ENCODE data around the gene ADAM12. TPM values are rescaled to one million over a fixed set of nuclear protein-coding genes. Genes with fewer than 3 reads are reported as not detected.

Gene ADAM12
- total and polyA plus RNA-seq, 2 donors (not counting 3 experiments of a cell fraction or from before 2014, with no cell fraction given), result 0.22 to 0.33 TPM

DNA sequence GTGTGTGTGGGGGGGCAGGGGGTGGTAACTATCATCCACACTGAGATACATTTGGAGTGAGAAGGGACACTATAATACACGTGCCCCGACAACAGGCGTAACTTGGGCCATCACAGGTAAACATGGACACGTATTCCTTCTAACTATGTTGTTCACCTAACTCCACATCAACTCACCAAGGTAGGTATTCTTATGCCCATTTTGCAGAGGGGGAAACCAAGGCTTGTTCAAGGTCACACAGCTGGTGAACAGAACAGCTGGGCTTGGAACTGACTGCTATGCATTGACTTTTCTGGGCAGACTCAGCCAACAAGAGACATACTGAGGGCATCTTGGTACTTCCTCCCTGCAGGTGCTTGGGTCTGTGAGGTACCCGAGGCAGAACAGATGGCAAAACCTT is 170.1 kb downstream of the ADAM12 start:
- dilution Hi-C loops (cut with MboI; ENCODE audit: extremely low pct_ligation_motif_present, low sequenced_read_pairs), result no loop called here
- H3K36me3 ChIP-seq (ENCODE audit: control insufficient read depth in 2 of 2, extremely low read depth in 1 of 2, insufficient read depth in 2 of 2, low read length in 2 of 2), result no peaks in the 10 kb centered on the region
- DNase-seq (ENCODE audit: low read depth, low spot score), result no peak
- H3K79me2 ChIP-seq (ENCODE audit: control insufficient read depth, insufficient read depth, low read length), result no peaks in the 10 kb centered on the region
- ChIA-PET POLR2A (no interaction called here), CTCF (no interaction called here)
- H4K20me1 ChIP-seq (replicated peaks; ENCODE audit: control insufficient read depth, extremely low read depth, insufficient read depth, low read length), result no peaks in the 10 kb centered on the region
- no peak overlapping the region for H3K9ac ChIP-seq (replicated peaks; ENCODE audit: extremely low read depth, insufficient read depth, low read length)
- no peaks in the 10 kb centered on the region for H3K9me3 ChIP-seq (replicated peaks; ENCODE audit: control insufficient read depth, insufficient read depth, low read length)
- no peaks in the 10 kb centered on the region for H3K9me1 ChIP-seq (replicated peaks; ENCODE audit: control insufficient read depth, extremely low read depth, insufficient read depth, low read length)
- no peak for FAIRE-seq
- no TSS peak for BruUV-seq (replicated peaks)
- H3K4me3 ChIP-seq (replicated peaks in 1 of 3; ENCODE audit: insufficient read depth in 1 of 3, low read depth in 1 of 3, low read length in 3 of 3), result no peak overlapping the region
- H3K4me1 ChIP-seq (ENCODE audit: control insufficient read depth, extremely low read depth, insufficient read depth, low read length), result no peaks in the 10 kb centered on the region
- no peak overlapping the region for H2AFZ ChIP-seq (ENCODE audit: low read depth, low read length)
- H3K27ac ChIP-seq (ENCODE audit: insufficient read depth, low read depth, low read length), result no peak overlapping the region
- no peaks in the 10 kb centered on the region for H3K27me3 ChIP-seq (ENCODE audit: control insufficient read depth in 2 of 2, insufficient read depth in 2 of 2, low read length in 2 of 2)
- intact Hi-C loops (cut with micrococcal nuclease), result no loop called here
- no peak for TF ChIP-seq FOS (IDR thresholded peaks at IDR 0.05; ENCODE audit: borderline replicate concordance, insufficient read depth, low read length)
- H3K4me2 ChIP-seq (ENCODE audit: insufficient read depth, low read length), result no peak overlapping the region

- no peaks in the 10 kb centered on the region for H3K4me1 ChIP-seq (ENCODE audit: control insufficient read depth, extremely low read depth, insufficient read depth, low read length)
- no peak overlapping the region for H3K4me3 ChIP-seq (replicated peaks in 1 of 3; ENCODE audit: insufficient read depth in 1 of 3, low read depth in 1 of 3, low read length in 3 of 3)
- no peaks in the 10 kb centered on the region for H3K36me3 ChIP-seq (ENCODE audit: control insufficient read depth in 2 of 2, extremely low read depth in 1 of 2, insufficient read depth in 2 of 2, low read length in 2 of 2)
- H3K9ac ChIP-seq (replicated peaks; ENCODE audit: extremely low read depth, insufficient read depth, low read length), result no peak overlapping the region
- no peak overlapping the region for H2AFZ ChIP-seq (ENCODE audit: low read depth, low read length)
- H3K27ac ChIP-seq (ENCODE audit: insufficient read depth, low read depth, low read length), result no peak overlapping the region
- H3K4me2 ChIP-seq (ENCODE audit: insufficient read depth, low read length), result no peak overlapping the region
- intact Hi-C loops (cut with micrococcal nuclease) (no loop called here), dilution Hi-C loops (cut with MboI; ENCODE audit: extremely low pct_ligation_motif_present, low sequenced_read_pairs) (no loop called here)
- no peak for DNase-seq (ENCODE audit: low read depth, low spot score)
- no TSS peak for BruUV-seq (replicated peaks)
- no peaks in the 10 kb centered on the region for H3K79me2 ChIP-seq (ENCODE audit: control insufficient read depth, insufficient read depth, low read length)
- H3K9me1 ChIP-seq (replicated peaks; ENCODE audit: control insufficient read depth, extremely low read depth, insufficient read depth, low read length), result no peaks in the 10 kb centered on the region
- FAIRE-seq, result no peak
- no peak for TF ChIP-seq FOS (IDR thresholded peaks at IDR 0.05; ENCODE audit: borderline replicate concordance, insufficient read depth, low read length)
- ChIA-PET CTCF (no interaction called here), POLR2A (no interaction called here)
- H3K9me3 ChIP-seq (replicated peaks; ENCODE audit: control insufficient read depth, insufficient read depth, low read length), result no peaks in the 10 kb centered on the region
- no peaks in the 10 kb centered on the region for H3K27me3 ChIP-seq (ENCODE audit: control insufficient read depth in 2 of 2, insufficient read depth in 2 of 2, low read length in 2 of 2)
- H4K20me1 ChIP-seq (replicated peaks; ENCODE audit: control insufficient read depth, extremely low read depth, insufficient read depth, low read length), result no peaks in the 10 kb centered on the region
Observed at GRCh38 chr10:126216632-126216961, 171.7 kb downstream of the ADAM12 start.
